Measurements from ENCODE around the gene SYNE1.
"Not testable (repeated sequence)": the region's sequence is repeated elsewhere in the genome, so short reads cannot be mapped to it uniquely, and the experiment has no call there.

Gene SYNE1

DNA sequence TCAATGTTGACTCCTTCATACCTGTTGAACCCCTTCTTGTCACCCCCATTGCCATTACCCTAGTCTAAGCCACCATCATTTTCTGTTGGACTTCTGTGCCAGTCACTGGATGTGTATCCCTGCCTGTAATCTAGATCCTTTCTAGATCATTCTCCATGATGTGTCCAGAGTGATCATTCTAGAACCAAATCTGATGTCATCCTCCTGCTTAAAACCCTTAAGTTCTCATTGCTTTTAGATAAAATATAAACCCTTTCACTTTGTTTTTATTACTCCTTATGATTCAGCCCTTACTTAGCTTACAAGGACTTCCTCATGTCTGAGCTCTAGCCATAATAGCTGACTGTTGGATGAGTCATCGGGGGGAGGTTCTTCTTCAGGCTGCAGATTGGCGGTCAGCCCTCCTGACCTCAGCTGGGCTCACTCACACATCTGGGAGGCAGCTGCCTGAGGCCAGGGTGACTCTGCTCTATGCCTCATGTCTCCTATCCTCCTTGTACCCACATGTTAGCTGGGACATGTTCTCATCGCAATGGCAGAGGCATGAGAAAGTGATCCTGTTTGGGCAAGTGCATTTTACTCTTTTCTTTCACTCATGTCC is 542.1 kb downstream of the SYNE1 start:
- DNase-seq (ENCODE audit: extremely low spot score, insufficient read length, low read depth) (no peak), FAIRE-seq (no peak)

DNA sequence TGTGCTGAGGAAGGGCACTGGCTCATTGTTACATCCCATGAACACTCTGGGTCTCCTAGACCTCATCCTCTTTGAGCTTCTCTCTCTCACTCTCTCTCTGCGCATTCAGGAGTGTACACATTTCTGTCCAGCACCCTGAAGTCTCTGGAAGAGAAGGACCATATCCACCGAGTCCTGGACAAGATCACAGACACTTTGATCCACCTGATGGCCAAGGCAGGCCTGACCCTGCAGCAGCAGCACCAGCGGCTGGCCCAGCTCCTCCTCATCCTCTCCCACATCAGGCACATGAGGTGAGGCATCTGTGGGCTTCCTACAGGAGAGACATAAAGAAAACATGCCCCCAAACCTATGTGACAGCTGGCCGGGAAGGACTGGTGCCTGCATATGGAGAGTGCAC is 542.9 kb downstream of the SYNE1 start:
- DNase-seq (ENCODE audit: extremely low spot score, insufficient read length, low read depth) (no peak), FAIRE-seq (no peak)

DNA sequence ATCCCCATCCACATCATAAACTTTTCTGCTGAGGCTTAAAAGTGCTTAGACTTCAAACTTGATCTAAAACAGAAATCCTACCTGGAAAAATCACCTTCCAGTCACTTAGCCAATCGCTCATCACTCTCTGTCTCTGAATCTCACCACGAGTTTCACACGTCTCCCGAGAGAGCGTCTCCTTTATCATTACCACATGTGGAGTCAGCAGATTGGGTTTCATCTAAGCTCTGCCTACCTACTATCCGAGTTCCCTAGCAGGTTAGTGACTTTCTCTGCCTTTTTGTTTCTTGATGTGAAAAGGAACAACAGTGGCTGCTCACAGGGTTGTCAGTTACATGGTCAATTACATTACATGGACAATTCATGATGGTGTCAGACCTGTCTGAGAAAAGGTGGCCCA is 543.5 kb downstream of the SYNE1 start:
- DNase-seq (ENCODE audit: extremely low spot score, insufficient read length, low read depth), result no peak
- no peak for FAIRE-seq

DNA sequence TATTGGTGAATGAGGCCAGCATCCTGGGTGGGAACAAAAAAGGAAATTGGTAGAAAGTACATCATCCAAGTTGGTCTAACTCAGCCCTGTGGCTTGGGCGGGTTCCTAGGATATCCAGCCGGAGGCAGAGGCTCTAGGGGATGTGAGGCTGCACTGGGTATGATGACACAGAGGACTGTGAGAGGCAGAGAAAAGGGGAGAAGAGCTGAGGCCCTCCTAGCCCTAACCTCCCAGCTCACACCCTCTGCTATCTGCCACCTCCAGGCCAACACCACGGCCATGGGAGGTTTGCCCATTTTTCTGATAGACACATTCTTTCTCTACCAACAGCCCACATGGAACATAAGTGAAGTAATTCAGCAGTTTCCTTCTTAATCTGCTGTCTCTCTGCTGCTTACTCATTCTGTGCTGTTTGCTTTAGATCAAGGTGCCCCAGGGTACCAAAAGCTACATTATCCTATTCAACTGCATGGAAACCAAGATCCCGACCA is 545.3 kb downstream of the SYNE1 start:
- no peak for FAIRE-seq
- no peak for DNase-seq (ENCODE audit: extremely low spot score, insufficient read length, low read depth)

DNA sequence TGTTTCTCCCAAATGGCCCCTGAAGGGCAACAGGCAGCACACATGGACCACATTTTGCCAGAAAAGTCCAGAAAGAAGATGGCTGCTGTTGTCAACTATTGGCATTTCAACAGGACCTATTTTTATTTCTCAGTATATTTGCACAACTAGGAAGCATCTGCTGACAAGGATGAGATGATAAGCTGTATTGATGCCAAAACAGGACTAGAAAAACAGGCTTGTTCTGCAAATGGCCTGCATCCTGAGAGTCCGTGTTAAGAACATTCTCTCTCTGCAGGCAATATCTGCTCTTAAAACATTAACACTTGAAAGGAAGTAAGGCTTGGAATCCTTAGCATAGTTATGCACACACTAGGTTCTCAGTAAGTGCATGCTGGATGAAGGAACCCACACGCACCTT is 546.0 kb downstream of the SYNE1 start:
- DNase-seq (ENCODE audit: extremely low spot score, insufficient read length, low read depth) (no peak), FAIRE-seq (no peak)

DNA sequence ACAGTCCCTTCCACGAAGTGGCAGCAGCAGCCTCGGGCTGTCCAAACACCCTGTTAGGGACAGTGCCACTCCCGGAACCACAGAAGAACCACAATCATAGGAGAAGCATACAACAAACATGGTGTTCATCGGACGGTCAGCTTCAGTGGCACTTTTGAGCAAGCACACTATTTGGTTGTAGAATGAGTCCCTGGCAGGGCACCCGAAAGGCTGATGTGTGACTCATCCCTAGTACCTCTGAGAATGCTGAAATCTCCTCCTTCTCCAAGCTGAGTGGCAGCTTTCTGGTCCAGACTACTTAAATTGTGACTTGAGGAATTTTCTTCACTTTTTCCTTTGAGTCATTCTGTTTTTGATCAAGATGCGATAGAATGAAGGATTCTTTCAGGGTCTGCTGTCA is 547.2 kb downstream of the SYNE1 start:
- DNase-seq (ENCODE audit: extremely low spot score, insufficient read length, low read depth) (no peak), FAIRE-seq (no peak)

DNA sequence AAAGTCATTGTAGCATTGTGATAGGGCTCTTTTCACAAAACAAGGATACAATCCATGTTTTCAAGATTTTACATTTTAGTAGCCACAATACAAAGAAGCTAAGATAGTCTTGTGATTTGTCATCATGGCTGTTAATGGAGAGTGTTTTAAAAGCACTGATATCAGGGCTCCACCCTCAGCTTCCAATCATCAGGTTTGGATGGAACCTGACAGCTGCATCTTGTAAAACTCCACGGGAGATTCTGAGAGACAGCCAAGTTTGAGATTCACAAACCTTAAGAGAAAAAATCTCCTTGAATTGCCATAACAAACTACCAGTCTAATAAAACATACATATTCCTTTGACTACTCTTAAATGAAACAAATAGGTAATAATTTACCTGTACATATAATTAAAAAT is 549.5 kb downstream of the SYNE1 start:
- DNase-seq (ENCODE audit: extremely low spot score, insufficient read length, low read depth) (no peak), FAIRE-seq (no peak)

DNA sequence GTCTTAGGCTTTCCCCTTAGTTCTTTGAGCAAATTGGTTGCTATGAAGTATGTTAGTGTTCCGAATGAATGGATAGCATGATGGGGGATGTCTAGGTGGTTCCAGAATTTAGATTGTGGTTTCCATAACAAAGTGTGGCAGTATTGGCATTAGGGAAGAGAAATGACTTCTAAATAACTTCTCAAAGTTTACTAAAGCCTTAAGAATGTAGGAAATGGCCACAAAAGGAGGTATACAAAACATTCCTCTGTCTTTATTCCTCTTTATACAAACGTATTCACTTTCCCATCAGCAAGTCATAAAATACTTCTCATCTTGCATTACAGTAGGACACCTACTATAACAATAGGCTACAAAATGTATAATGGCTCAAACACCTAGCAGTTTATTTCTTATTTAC is 550.1 kb downstream of the SYNE1 start:
- no peak for FAIRE-seq
- no peak for DNase-seq (ENCODE audit: extremely low spot score, insufficient read length, low read depth)

DNA sequence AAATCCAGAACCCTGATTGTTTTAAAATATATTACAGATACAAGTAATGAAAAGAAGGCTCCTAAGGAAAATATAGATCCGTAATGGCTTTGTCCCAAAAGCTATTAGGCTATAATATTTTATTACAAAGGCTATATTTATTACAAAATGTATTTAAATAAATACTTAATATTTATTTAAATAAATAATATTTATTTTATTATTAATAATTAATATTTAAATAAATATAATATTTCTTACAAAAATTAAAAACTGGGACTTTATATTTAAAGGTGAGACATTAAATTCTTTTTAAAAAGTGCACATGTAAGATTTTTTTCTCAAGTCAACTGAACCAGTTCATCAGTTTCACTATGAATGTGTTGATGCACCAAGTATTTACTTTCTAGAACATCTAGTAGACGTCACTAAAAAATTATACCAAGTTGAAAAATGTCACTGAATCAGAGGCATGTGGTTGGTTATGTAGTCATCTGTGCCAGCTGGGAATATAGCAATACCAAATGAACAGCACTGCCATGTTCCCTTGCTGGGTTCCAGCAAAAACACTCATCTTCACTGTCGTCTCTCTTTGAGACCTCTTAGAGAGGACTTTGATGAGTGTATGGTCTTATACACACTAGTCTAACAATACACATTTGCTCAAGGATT is 550.8 kb downstream of the SYNE1 start:
- FAIRE-seq (no peak), DNase-seq (ENCODE audit: extremely low spot score, insufficient read length, low read depth) (no peak)

DNA sequence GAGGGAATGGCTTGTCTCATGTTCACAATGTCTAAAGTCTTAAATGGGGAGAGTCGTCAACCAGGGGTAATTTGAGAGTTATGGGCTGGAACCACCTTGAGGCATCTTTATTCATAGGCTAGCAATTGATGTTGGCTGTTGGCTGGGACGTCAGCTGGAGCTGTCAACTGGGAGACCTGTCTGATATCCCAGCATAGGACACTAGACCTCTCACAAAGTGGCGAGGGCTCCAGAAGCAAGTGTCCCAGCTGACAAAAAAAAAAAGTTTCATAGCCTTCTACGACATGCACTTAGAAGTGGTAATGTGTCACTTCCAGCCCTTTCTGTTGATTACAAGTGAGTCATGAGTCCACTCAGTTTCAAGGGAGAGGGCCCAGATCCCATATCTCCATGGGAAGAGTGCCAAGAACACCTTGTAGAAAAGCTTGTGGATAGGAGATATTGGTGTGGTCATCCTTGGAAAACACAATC is 551.7 kb downstream of the SYNE1 start:
- DNase-seq (ENCODE audit: extremely low spot score, insufficient read length, low read depth) (no peak), FAIRE-seq (no peak)

DNA sequence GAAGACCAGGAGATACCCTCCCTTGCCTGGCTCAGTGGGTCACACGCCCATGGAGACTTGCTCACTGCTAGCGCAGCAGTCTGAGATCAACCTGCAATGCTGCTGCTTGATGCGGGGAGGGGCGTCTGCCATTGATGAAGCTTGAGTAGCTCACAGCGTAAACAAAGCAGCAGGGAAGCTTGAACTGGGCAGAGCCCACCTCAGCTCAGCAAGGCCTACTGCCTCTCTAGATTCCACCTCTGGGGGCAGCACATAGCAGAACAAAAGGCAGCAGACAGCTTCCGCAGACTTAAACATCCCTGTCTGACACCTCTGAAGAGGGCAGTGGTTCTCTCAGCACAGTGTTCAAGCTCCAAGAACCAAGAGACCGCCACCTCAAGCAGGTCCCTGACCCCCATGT is 558.4 kb downstream of the SYNE1 start:
- no peak for FAIRE-seq
- DNase-seq (ENCODE audit: extremely low spot score, insufficient read length, low read depth), result no peak

DNA sequence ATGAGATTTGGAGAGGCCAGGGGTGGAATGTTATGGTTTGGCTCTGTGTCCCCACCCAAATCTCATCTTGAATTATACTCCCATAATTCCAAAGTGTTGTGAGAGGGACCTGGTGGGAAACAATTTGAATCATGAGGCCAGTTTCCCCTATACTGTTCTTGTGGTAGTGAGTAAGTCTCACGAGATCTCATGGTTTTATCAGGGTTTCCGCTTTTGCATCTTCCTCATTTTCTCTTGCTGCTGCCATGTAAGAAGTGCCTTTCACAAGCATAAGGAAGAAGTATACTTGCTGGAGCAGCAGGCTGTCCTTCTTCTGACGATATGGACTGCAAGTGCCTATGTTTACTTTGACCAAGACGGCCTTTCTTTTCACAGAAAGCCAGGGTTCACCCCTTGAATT is 559.2 kb downstream of the SYNE1 start:
- FAIRE-seq (no peak), DNase-seq (ENCODE audit: extremely low spot score, insufficient read length, low read depth) (no peak)

DNA sequence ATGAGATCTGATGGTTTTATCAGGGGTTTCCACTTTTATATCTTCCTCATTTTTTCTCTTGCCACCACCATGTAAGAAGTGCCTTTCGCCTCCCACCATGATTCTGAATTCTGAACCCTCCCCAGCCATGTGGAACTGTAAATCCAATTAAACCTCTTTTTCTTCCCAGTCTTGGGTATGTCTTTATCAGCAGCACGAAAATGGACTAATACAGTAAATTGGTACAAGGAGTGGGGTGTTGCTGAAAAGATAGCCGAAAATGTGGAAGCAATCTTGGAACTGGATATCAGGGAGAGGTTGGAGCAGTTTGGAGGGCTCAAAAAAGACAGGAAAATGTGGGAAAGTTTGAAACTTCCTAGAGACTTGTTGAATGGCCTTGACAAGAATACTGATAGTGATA is 560.9 kb downstream of the SYNE1 start:
- not testable (repeated sequence) for FAIRE-seq; DNase-seq (ENCODE audit: extremely low spot score, insufficient read length, low read depth)

DNA sequence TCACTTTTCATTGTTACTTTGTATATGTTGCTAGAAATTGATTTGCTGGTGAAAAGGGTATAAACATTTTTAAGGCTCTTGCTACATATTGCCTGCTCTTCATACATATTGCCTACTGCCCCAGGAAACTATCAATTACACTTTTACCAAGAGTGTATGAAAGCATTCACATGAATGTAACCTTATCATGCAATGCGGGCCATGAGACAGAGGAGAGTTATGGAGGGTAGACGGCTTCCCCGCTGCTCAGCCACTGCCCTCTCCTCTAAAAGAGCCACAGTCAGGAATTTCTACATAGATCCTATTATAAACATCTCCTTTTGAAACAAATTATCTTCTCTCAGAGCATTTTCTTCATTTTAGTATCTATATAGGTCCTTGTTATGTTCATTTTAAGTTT is 565.3 kb downstream of the SYNE1 start:
- DNase-seq (ENCODE audit: extremely low spot score, insufficient read length, low read depth), result no peak
- FAIRE-seq, result no peak
